Testis (tissue), 2 donors: Measurements from ENCODE around the gene TXLNA.

Source experiments
- CTCF ChIP-seq, 3 experiments: fragments of 450-650 bp in 2 of 3; fragments of 200-600 bp in 1 of 3; sonication (generic) in 1 of 3; IDR thresholded peaks; one replicate each; pipeline ENCODE4 v1.5.1; 2016 to 2019; ENCODE audit warnings: antibody characterized with exemption in 3 of 3, mild to moderate bottlenecking in 2 of 3, moderate library complexity in 1 of 3
- POLR2A ChIP-seq: fragments of 450-650 bp; IDR thresholded peaks from one replicate; pipeline ENCODE4 v1.6.1; 2017; ENCODE audit warnings: antibody characterized with exemption, mild to moderate bottlenecking, moderate library complexity

GRCh38 chr1:32241001-32241763, 61.7 kb downstream of the TXLNA start:
- TF ChIP-seq CTCF (IDR thresholded peaks at IDR 0.05), result no peak
- no peak for TF ChIP-seq POLR2A
